Measurements from ENCODE around the gene GID8. TPM values are rescaled to one million over a fixed set of nuclear protein-coding genes. Genes with fewer than 3 reads are reported as not detected.

Gene GID8
- total and polyA plus RNA-seq, 7 experiments from 2014 or later: 19.6 to 48.0 (median 34.8) TPM

- Histone ChIP-seq H3K36me3 (ENCODE audit: control insufficient read depth in 2 of 3, insufficient read depth in 3 of 3, low read length in 3 of 3) (peaks cover 12 to 88% (median 19%) of the 10 kb centered on the region in 3 experiments), H3K9me3 (ENCODE audit: control insufficient read depth in 2 of 3, low read length in 3 of 3) (no peaks in the 10 kb centered on the region), H3K4me3 (ENCODE audit: low read length) (no peak overlapping the region), H3K27ac (ENCODE audit: low read depth, low read length) (no peak overlapping the region), H3K27me3 (ENCODE audit: control insufficient read depth in 2 of 2, insufficient read depth in 2 of 2, low read length in 2 of 2) (no peaks in the 10 kb centered on the region), H3K4me1 (ENCODE audit: control insufficient read depth in 2 of 2, insufficient read depth in 2 of 2, low read length in 2 of 2) (no peaks in the 10 kb centered on the region)
- peaks cover 11 to 37% (median 26%) of the 10 kb centered on the region in 7 donors for H3K4me1 Mint-ChIP-seq
- no peak overlapping the region for H3K27ac Mint-ChIP-seq
- ChIA-PET POLR2A (interaction anchor here (0.6 kb wide), 1 partner anchor 8 kb away, joined by 3 read pairs; no protein-coding TSS in a partner anchor), CTCF (no interaction called here)
- H3K4me3 Mint-ChIP-seq: no peak overlapping the region
- peaks cover 23 to 62% (median 41%) of the 10 kb centered on the region in 5 donors for H3K36me3 Mint-ChIP-seq
- DNase-seq: no peak
- intact Hi-C loops (cut with micrococcal nuclease): no loop called here
- peaks cover 0 to 3% (median 0%) of the 10 kb centered on the region in 11 donors for H3K9me3 Mint-ChIP-seq
- no peak for ATAC-seq
- no peaks in the 10 kb centered on the region for H3K27me3 Mint-ChIP-seq
Measured at GRCh38 chr20:62945771-62946339, 7.9 kb downstream of the GID8 start.

GRCh38 chr20:62946918-62947317 is 9.0 kb downstream of the GID8 start:
- ATAC-seq (no peak), DNase-seq (no peak)
- H3K9me3 ChIP-seq (ENCODE audit: control insufficient read depth in 2 of 3, low read length in 3 of 3): no peaks in the 10 kb centered on the region
- no peaks in the 10 kb centered on the region for H3K27me3 Mint-ChIP-seq
- peaks cover 0 to 3% (median 0%) of the 10 kb centered on the region in 11 donors for H3K9me3 Mint-ChIP-seq
- CTCF ChIA-PET: no interaction called here
- no peak overlapping the region for H3K4me3 Mint-ChIP-seq
- no peak overlapping the region for H3K4me3 ChIP-seq (ENCODE audit: low read length)
- peak overlapping the region in 1 of 9 donors; percentile 47 for H3K27ac Mint-ChIP-seq
- no peaks in the 10 kb centered on the region for H3K27me3 ChIP-seq (ENCODE audit: control insufficient read depth in 2 of 2, insufficient read depth in 2 of 2, low read length in 2 of 2)
- H3K4me1 Mint-ChIP-seq: peaks cover 8 to 32% (median 20%) of the 10 kb centered on the region in 7 donors
- intact Hi-C loops (cut with micrococcal nuclease): no loop called here
- POLR2A ChIA-PET: no interaction called here
- H3K36me3 ChIP-seq (ENCODE audit: control insufficient read depth in 2 of 3, insufficient read depth in 3 of 3, low read length in 3 of 3): peaks cover 12 to 80% (median 19%) of the 10 kb centered on the region in 3 experiments
- H3K4me1 ChIP-seq (ENCODE audit: control insufficient read depth in 2 of 2, insufficient read depth in 2 of 2, low read length in 2 of 2): peaks cover 0 to 5% of the 10 kb centered on the region in 2 donors
- H3K36me3 Mint-ChIP-seq: peaks cover 16 to 56% (median 33%) of the 10 kb centered on the region in 5 donors
- no peak overlapping the region for H3K27ac ChIP-seq (ENCODE audit: low read depth, low read length)

GRCh38 chr20:62947532-62948300 is 9.8 kb downstream of the GID8 start:
- no peak for DNase-seq
- H3K36me3 ChIP-seq (ENCODE audit: control insufficient read depth in 2 of 3, insufficient read depth in 3 of 3, low read length in 3 of 3): peaks cover 12 to 76% (median 19%) of the 10 kb centered on the region in 3 experiments
- POLR2A ChIA-PET: interaction anchor here (0.6 to 1.1 kb wide), 2 partner anchors 29 to 562 kb away, joined by 5 read pairs; no protein-coding TSS in a partner anchor
- H3K4me3 ChIP-seq (ENCODE audit: low read length): no peak overlapping the region
- no peak for ATAC-seq
- Mint-ChIP-seq H3K27me3 (no peaks in the 10 kb centered on the region), H3K4me3 (no peak overlapping the region), H3K9me3 (peaks cover 0 to 3% (median 0%) of the 10 kb centered on the region in 11 donors), H3K27ac (peak overlapping the region in 2 of 9 donors; percentile 12 to 47), H3K36me3 (peaks cover 16 to 56% (median 32%) of the 10 kb centered on the region in 5 donors), H3K4me1 (peaks cover 10 to 28% (median 20%) of the 10 kb centered on the region in 7 donors)
- no peaks in the 10 kb centered on the region for H3K9me3 ChIP-seq (ENCODE audit: control insufficient read depth in 2 of 3, low read length in 3 of 3)
- H3K27ac ChIP-seq (ENCODE audit: low read depth, low read length): no peak overlapping the region
- H3K27me3 ChIP-seq (ENCODE audit: control insufficient read depth in 2 of 2, insufficient read depth in 2 of 2, low read length in 2 of 2): no peaks in the 10 kb centered on the region
- CTCF ChIA-PET: interaction anchor here (0.7 kb wide), 1 partner anchor 45 kb away, joined by 3 read pairs; no protein-coding TSS in a partner anchor
- intact Hi-C loops (cut with micrococcal nuclease): no loop called here
- peaks cover 0 to 12% of the 10 kb centered on the region in 2 donors for H3K4me1 ChIP-seq (ENCODE audit: control insufficient read depth in 2 of 2, insufficient read depth in 2 of 2, low read length in 2 of 2)

GRCh38 chr20:62949153-62949821 is 11.3 kb downstream of the GID8 start:
- no peak for DNase-seq
- H3K4me1 ChIP-seq (ENCODE audit: control insufficient read depth in 2 of 2, insufficient read depth in 2 of 2, low read length in 2 of 2): peaks cover 13 to 26% of the 10 kb centered on the region in 2 donors
- no peak for ATAC-seq
- H3K36me3 ChIP-seq (ENCODE audit: control insufficient read depth in 2 of 3, insufficient read depth in 3 of 3, low read length in 3 of 3): peaks cover 6 to 60% (median 14%) of the 10 kb centered on the region in 3 experiments
- peaks cover 13 to 37% (median 28%) of the 10 kb centered on the region in 7 donors for H3K4me1 Mint-ChIP-seq
- POLR2A ChIA-PET: interaction anchor here (0.7 to 1.9 kb wide), 7 partner anchors 12 to 45 kb away, joined by 3 to 9 read pairs (median 3); partner anchors contain the start of gene GID8
- peaks cover 15 to 53% (median 29%) of the 10 kb centered on the region in 5 donors for H3K36me3 Mint-ChIP-seq
- H3K9me3 Mint-ChIP-seq: peaks cover 0 to 3% (median 0%) of the 10 kb centered on the region in 11 donors
- no peaks in the 10 kb centered on the region for H3K27me3 Mint-ChIP-seq
- no peaks in the 10 kb centered on the region for H3K9me3 ChIP-seq (ENCODE audit: control insufficient read depth in 2 of 3, low read length in 3 of 3)
- no peaks in the 10 kb centered on the region for H3K27me3 ChIP-seq (ENCODE audit: control insufficient read depth in 2 of 2, insufficient read depth in 2 of 2, low read length in 2 of 2)
- H3K27ac Mint-ChIP-seq: peak overlapping the region in 2 of 9 donors; percentile 61 to 71
- intact Hi-C loops (cut with micrococcal nuclease): no loop called here
- H3K4me3 ChIP-seq (ENCODE audit: low read length): no peak overlapping the region
- H3K4me3 Mint-ChIP-seq: no peak overlapping the region
- H3K27ac ChIP-seq (ENCODE audit: low read depth, low read length): no peak overlapping the region
- CTCF ChIA-PET: interaction anchor here (0.8 to 1.4 kb wide), 2 partner anchors 22 to 94 kb away, joined by 3 read pairs; no protein-coding TSS in a partner anchor

GRCh38 chr20:62949962-62950361 is 12.0 kb downstream of the GID8 start:
- H3K27ac ChIP-seq (ENCODE audit: low read depth, low read length): no peak overlapping the region
- intact Hi-C loops (cut with micrococcal nuclease): loop anchor here in 1 of 2 donors (5.0 to 10.0 kb wide), 2 partner anchors 33 to 155 kb away; no protein-coding TSS in a partner anchor
- Mint-ChIP-seq H3K4me1 (peaks cover 11 to 43% (median 33%) of the 10 kb centered on the region in 7 donors), H3K9me3 (peaks cover 0 to 3% (median 0%) of the 10 kb centered on the region in 11 donors), H3K27ac (peak overlapping the region in 3 of 9 donors; percentile 34 to 71 (median 61)), H3K27me3 (no peaks in the 10 kb centered on the region), H3K36me3 (peaks cover 12 to 46% (median 27%) of the 10 kb centered on the region in 5 donors), H3K4me3 (peak overlapping the region in 1 of 10 donors; percentile 20)
- peaks cover 13 to 32% of the 10 kb centered on the region in 2 donors for H3K4me1 ChIP-seq (ENCODE audit: control insufficient read depth in 2 of 2, insufficient read depth in 2 of 2, low read length in 2 of 2)
- H3K27me3 ChIP-seq (ENCODE audit: control insufficient read depth in 2 of 2, insufficient read depth in 2 of 2, low read length in 2 of 2): no peaks in the 10 kb centered on the region
- no peaks in the 10 kb centered on the region for H3K9me3 ChIP-seq (ENCODE audit: control insufficient read depth in 2 of 3, low read length in 3 of 3)
- ATAC-seq: no peak
- no peak for DNase-seq
- ChIA-PET POLR2A (interaction anchor here (0.8 to 1.9 kb wide), 5 partner anchors 12 to 44 kb away, joined by 3 to 9 read pairs (median 4); partner anchors contain the start of gene GID8), CTCF (interaction anchor here (1.4 kb wide), 1 partner anchor 95 kb away, joined by 3 read pairs; no protein-coding TSS in a partner anchor)
- H3K4me3 ChIP-seq (ENCODE audit: low read length): no peak overlapping the region
- H3K36me3 ChIP-seq (ENCODE audit: control insufficient read depth in 2 of 3, insufficient read depth in 3 of 3, low read length in 3 of 3): peaks cover 6 to 53% (median 9%) of the 10 kb centered on the region in 3 experiments

- Histone ChIP-seq H3K27ac (ENCODE audit: low read depth, low read length) (no peak overlapping the region), H3K36me3 (ENCODE audit: control insufficient read depth in 2 of 3, insufficient read depth in 3 of 3, low read length in 3 of 3) (peaks cover 6 to 46% (median 9%) of the 10 kb centered on the region in 3 experiments), H3K9me3 (ENCODE audit: control insufficient read depth in 2 of 3, low read length in 3 of 3) (no peaks in the 10 kb centered on the region), H3K27me3 (ENCODE audit: control insufficient read depth in 2 of 2, insufficient read depth in 2 of 2, low read length in 2 of 2) (no peaks in the 10 kb centered on the region), H3K4me3 (ENCODE audit: low read length) (no peak overlapping the region), H3K4me1 (ENCODE audit: control insufficient read depth in 2 of 2, insufficient read depth in 2 of 2, low read length in 2 of 2) (peaks cover 13 to 32% of the 10 kb centered on the region in 2 donors)
- ChIA-PET CTCF (interaction anchor here (0.6 kb wide), 1 partner anchor 32 kb away, joined by 3 read pairs; no protein-coding TSS in a partner anchor), POLR2A (interaction anchor here (1.3 to 1.4 kb wide), 2 partner anchors 23 to 24 kb away, joined by 3 to 5 read pairs; no protein-coding TSS in a partner anchor)
- Mint-ChIP-seq H3K36me3 (peaks cover 12 to 43% (median 27%) of the 10 kb centered on the region in 5 donors), H3K27ac (peak overlapping the region in 5 of 9 donors; percentile 13 to 81 (median 56)), H3K4me1 (peaks cover 11 to 45% (median 33%) of the 10 kb centered on the region in 7 donors), H3K4me3 (no peak overlapping the region), H3K27me3 (no peaks in the 10 kb centered on the region), H3K9me3 (peaks cover 0 to 3% (median 0%) of the 10 kb centered on the region in 11 donors)
- DNase-seq (no peak), ATAC-seq (no peak)
- intact Hi-C loops (cut with micrococcal nuclease): loop anchor here in 1 of 2 donors (5.0 to 10.0 kb wide), 2 partner anchors 33 to 154 kb away; no protein-coding TSS in a partner anchor
Measured at GRCh38 chr20:62950741-62951140, 12.8 kb downstream of the GID8 start.
